Measurements from ENCODE around the gene CCNT1. TPM values are rescaled to one million over a fixed set of nuclear protein-coding genes. Genes with fewer than 3 reads are reported as not detected.
"Not testable (repeated sequence)": the region's sequence is repeated elsewhere in the genome, so short reads cannot be mapped to it uniquely, and the experiment has no call there.

CCNT1 gene
- total and polyA plus RNA-seq, 5 donors = 3.9 to 23.7 (median 21.3) TPM

- ATAC-seq = peak in 1 of 2 donors; percentile 5
- no peak for DNase-seq
- no peaks in the 10 kb centered on the region for H3K27me3 ChIP-seq (ENCODE audit: control insufficient read depth, insufficient read depth)
- H3K4me3 ChIP-seq (ENCODE audit: low read length) = peak overlapping the region; percentile 55
- no peaks in the 10 kb centered on the region for H3K9me3 ChIP-seq (ENCODE audit: control insufficient read depth, low read length)
- peak overlapping the region; percentile 84 for H3K27ac ChIP-seq (ENCODE audit: low read length)
- intact Hi-C loops (cut with DNase I) = no loop called here
- peaks cover 2% of the 10 kb centered on the region for H3K4me1 ChIP-seq (ENCODE audit: control insufficient read depth, insufficient read depth, low read length)
- under 1% methylated on average over 11 of the region's 11 CpGs for WGBS
These were observed 35.2 kb downstream of the CCNT1 start for GRCh38 chr12:48681399-48681709.

- H3K4me1 ChIP-seq (ENCODE audit: control insufficient read depth, insufficient read depth, low read length) = peaks cover 4% of the 10 kb centered on the region
- no peak overlapping the region for H3K27ac ChIP-seq (ENCODE audit: low read length)
- WGBS = 87% methylated on average over 13 of the region's 13 CpGs
- H3K4me3 ChIP-seq (ENCODE audit: low read length) = peak overlapping the region; percentile 55
- ATAC-seq = no peak
- no peak for DNase-seq
- no peaks in the 10 kb centered on the region for H3K27me3 ChIP-seq (ENCODE audit: control insufficient read depth, insufficient read depth)
- intact Hi-C loops (cut with DNase I) = no loop called here
- H3K9me3 ChIP-seq (ENCODE audit: control insufficient read depth, low read length) = no peaks in the 10 kb centered on the region
These were observed 35.6 kb downstream of the CCNT1 start for GRCh38 chr12:48680861-48681260.

- H3K27ac ChIP-seq (ENCODE audit: low read length) = no peak overlapping the region
- WGBS = 55% methylated on average over 3 of the region's 3 CpGs
- intact Hi-C loops (cut with DNase I) = no loop called here
- peaks cover 4% of the 10 kb centered on the region for H3K4me1 ChIP-seq (ENCODE audit: control insufficient read depth, insufficient read depth, low read length)
- no peak overlapping the region for H3K4me3 ChIP-seq (ENCODE audit: low read length)
- ATAC-seq (no peak), DNase-seq (no peak)
- H3K27me3 ChIP-seq (ENCODE audit: control insufficient read depth, insufficient read depth) = no peaks in the 10 kb centered on the region
- no peaks in the 10 kb centered on the region for H3K9me3 ChIP-seq (ENCODE audit: control insufficient read depth, low read length)
These were observed 37.8 kb downstream of the CCNT1 start for GRCh38 chr12:48678551-48679185.

DNA sequence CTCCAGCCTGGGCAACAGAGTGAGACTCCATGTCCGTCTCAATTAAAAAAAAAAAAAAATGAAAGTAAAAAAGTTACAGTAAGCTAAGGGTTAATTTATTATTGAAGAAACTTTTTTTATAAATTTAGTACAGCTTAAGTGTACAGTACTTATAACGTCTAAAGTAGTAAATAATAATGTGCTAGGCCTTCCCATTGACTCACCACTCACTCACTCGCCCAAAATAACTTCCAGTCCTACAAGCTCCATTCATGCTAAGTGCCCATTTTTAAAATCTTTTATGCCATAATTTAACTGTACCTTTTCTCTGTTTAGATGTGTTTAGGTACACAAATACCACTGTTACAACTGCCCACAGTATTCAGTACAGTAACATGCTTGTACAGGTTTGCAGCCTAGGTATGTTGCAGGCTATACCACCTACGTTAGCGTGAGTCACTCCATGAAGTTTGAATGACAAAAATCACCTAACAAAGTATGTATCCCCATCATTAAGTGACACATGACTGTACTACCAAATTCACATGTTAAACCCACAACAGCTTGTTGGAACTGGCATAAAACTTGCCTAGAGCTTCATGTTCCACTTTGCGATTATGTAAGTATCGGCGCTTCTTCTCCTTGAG, 45.2 kb downstream of the CCNT1 start:
- WGBS = 82% methylated on average over 8 of the region's 8 CpGs
- peak in 1 of 2 donors; percentile 48 for ATAC-seq
- DNase-seq = no peak
- Histone ChIP-seq H3K4me3 (ENCODE audit: low read length) (no peak overlapping the region), H3K27me3 (ENCODE audit: control insufficient read depth, insufficient read depth) (no peaks in the 10 kb centered on the region), H3K4me1 (ENCODE audit: control insufficient read depth, insufficient read depth, low read length) (peaks cover 3% of the 10 kb centered on the region), H3K27ac (ENCODE audit: low read length) (no peak overlapping the region), H3K9me3 (ENCODE audit: control insufficient read depth, low read length) (no peaks in the 10 kb centered on the region)
- intact Hi-C loops (cut with DNase I) = no loop called here

GRCh38 chr12:48668996-48669395, 47.5 kb downstream of the CCNT1 start:
- no peaks in the 10 kb centered on the region for H3K27me3 ChIP-seq (ENCODE audit: control insufficient read depth, insufficient read depth)
- no peak overlapping the region for H3K27ac ChIP-seq (ENCODE audit: low read length)
- H3K4me3 ChIP-seq (ENCODE audit: low read length) = no peak overlapping the region
- ATAC-seq (no peak), DNase-seq (no peak)
- H3K9me3 ChIP-seq (ENCODE audit: control insufficient read depth, low read length) = no peaks in the 10 kb centered on the region
- intact Hi-C loops (cut with DNase I) = no loop called here
- WGBS = 94% methylated on average over 14 of the region's 14 CpGs
- no peaks in the 10 kb centered on the region for H3K4me1 ChIP-seq (ENCODE audit: control insufficient read depth, insufficient read depth, low read length)

DNA sequence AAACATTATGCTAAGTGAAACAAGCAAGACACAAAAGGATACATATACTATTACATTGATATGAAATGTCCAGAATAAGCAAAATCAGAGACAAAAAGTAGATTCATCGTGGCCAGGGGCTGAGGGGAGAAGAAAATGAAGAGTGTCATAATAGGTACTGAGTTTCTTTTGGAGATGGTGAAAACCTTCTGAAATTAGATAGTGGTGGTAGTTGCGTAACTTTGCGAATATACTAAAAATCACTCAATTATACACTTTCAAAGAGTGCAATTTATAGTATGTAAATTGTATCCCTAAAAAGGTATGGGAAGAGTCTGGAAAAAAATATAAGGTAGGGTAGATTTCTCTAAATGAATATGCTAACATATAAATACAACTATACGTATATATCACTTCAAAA, 56.6 kb downstream of the CCNT1 start:
- intact Hi-C loops (cut with DNase I) = no loop called here
- Histone ChIP-seq H3K27ac (ENCODE audit: low read length) (no peak overlapping the region), H3K4me1 (ENCODE audit: control insufficient read depth, insufficient read depth, low read length) (no peaks in the 10 kb centered on the region), H3K9me3 (ENCODE audit: control insufficient read depth, low read length) (no peaks in the 10 kb centered on the region), H3K27me3 (ENCODE audit: control insufficient read depth, insufficient read depth) (no peaks in the 10 kb centered on the region), H3K4me3 (ENCODE audit: low read length) (no peak overlapping the region)
- 93% methylated on average over 4 of the region's 4 CpGs for WGBS
- ATAC-seq (no peak), DNase-seq (no peak)

- peaks cover 2% of the 10 kb centered on the region for H3K4me1 ChIP-seq (ENCODE audit: control insufficient read depth, insufficient read depth, low read length)
- intact Hi-C loops (cut with DNase I) = no loop called here
- no peaks in the 10 kb centered on the region for H3K27me3 ChIP-seq (ENCODE audit: control insufficient read depth, insufficient read depth)
- WGBS = 72% methylated on average over 4 of the region's 4 CpGs
- H3K9me3 ChIP-seq (ENCODE audit: control insufficient read depth, low read length) = no peaks in the 10 kb centered on the region
- H3K4me3 ChIP-seq (ENCODE audit: low read length) = no peak overlapping the region
- peak in 1 of 2 donors; percentile 26 for ATAC-seq
- H3K27ac ChIP-seq (ENCODE audit: low read length) = no peak overlapping the region
- no peak for DNase-seq
These were observed 64.8 kb downstream of the CCNT1 start for GRCh38 chr12:48651681-48652080.

- ATAC-seq; H3K27me3 ChIP-seq (ENCODE audit: control insufficient read depth, insufficient read depth); H3K27ac ChIP-seq (ENCODE audit: low read length); H3K4me1 ChIP-seq (ENCODE audit: control insufficient read depth, insufficient read depth, low read length); H3K4me3 ChIP-seq (ENCODE audit: low read length); DNase-seq; intact Hi-C loops (cut with DNase I); H3K9me3 ChIP-seq (ENCODE audit: control insufficient read depth, low read length): not testable (repeated sequence)
- 92% methylated on average over 8 of the region's 8 CpGs for WGBS
These were observed 71.2 kb downstream of the CCNT1 start for GRCh38 chr12:48645354-48645753.

- no peak for ATAC-seq
- intact Hi-C loops (cut with DNase I) = no loop called here
- H3K27ac ChIP-seq (ENCODE audit: low read length) = no peak overlapping the region
- H3K4me1 ChIP-seq (ENCODE audit: control insufficient read depth, insufficient read depth, low read length) = no peaks in the 10 kb centered on the region
- DNase-seq = no peak
- H3K4me3 ChIP-seq (ENCODE audit: low read length) = no peak overlapping the region
- WGBS = 95% methylated on average over 2 of the region's 2 CpGs
- H3K9me3 ChIP-seq (ENCODE audit: control insufficient read depth, low read length) = no peaks in the 10 kb centered on the region
- no peaks in the 10 kb centered on the region for H3K27me3 ChIP-seq (ENCODE audit: control insufficient read depth, insufficient read depth)
These were observed 73.5 kb downstream of the CCNT1 start for GRCh38 chr12:48643011-48643410.

GRCh38 chr12:48641752-48642555, 74.6 kb downstream of the CCNT1 start:
- not testable (repeated sequence) for H3K27ac ChIP-seq (ENCODE audit: low read length)
- peak in 1 of 3 donors; percentile 56 for DNase-seq

GRCh38 chr12:48640854-48641253, 75.7 kb downstream of the CCNT1 start:
- H3K4me1 ChIP-seq (ENCODE audit: control insufficient read depth, insufficient read depth, low read length) = no peaks in the 10 kb centered on the region
- DNase-seq (no peak), ATAC-seq (no peak)
- H3K4me3 ChIP-seq (ENCODE audit: low read length) = no peak overlapping the region
- no peaks in the 10 kb centered on the region for H3K27me3 ChIP-seq (ENCODE audit: control insufficient read depth, insufficient read depth)
- no peaks in the 10 kb centered on the region for H3K9me3 ChIP-seq (ENCODE audit: control insufficient read depth, low read length)
- intact Hi-C loops (cut with DNase I) = no loop called here
- H3K27ac ChIP-seq (ENCODE audit: low read length) = no peak overlapping the region
- WGBS = 89% methylated on average over 3 of the region's 3 CpGs

More at GRCh38 chr12:48641752-48642555, 74.6 kb downstream of the CCNT1 start:
- H3K9me3 ChIP-seq (ENCODE audit: control insufficient read depth, low read length); intact Hi-C loops (cut with DNase I); H3K4me1 ChIP-seq (ENCODE audit: control insufficient read depth, insufficient read depth, low read length); ATAC-seq; H3K27me3 ChIP-seq (ENCODE audit: control insufficient read depth, insufficient read depth); H3K4me3 ChIP-seq (ENCODE audit: low read length): not testable (repeated sequence)
- 95% methylated on average over 54 of the region's 54 CpGs for WGBS

All from right cardiac atrium (tissue), 5 donors.